NOMO-1 treated with DMSO at 0.1 percent for 48 hours (cell line): ENCODE measurements around the gene KDM2B.
A peak's percentile ranks its signal among the peaks of the same experiment; 100 is the strongest.

Experiments
- DNase-seq: peaks from one replicate; lab custom pipeline; 2025; ENCODE audit not compliant: unreplicated experiment; lab: John Stamatoyannopoulos, UW

KDM2B gene

DNA sequence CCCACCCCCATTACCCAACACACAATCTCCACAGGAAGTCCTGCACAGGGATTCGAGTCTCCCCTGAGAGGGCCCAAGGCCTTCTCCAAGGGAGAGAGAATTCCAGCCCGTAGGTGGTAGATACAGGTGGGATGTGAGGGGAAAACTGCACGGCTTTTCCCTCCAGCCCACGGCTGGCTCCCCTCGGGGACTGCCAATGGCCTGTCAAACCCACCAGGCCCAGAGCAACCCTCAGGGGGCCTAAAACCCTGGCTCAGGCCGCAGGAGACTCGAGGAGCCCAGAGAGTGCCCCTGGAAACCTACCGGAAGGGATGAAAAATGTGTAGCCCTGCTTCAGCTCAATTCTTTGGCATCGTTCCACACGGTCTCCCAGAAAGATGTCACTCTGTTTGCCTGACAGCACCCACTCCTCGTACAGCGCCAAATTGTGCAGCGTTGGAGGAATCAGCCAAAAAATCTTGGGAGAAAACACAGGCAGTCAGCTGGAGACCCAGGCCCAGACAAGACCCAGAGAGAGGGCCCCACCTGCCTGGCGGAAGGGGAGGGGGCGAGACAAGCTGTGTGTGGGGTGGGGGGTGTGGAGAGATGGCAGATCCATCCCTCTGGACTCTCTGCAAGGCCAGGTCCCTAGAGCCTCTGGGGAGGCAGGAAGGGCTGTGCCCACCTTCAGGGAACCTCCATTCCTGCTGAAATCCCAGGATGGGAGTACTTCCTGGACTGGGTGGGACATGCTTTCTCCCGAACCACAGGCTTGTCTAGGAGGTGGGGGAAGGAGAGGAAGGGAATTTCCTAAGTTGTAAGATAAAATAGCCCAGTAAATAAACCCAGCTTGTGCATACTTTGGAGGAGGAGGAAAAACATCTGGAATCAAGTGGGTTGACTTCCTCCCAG is 48.1 kb downstream of the KDM2B start:
- no peak for DNase-seq

DNA sequence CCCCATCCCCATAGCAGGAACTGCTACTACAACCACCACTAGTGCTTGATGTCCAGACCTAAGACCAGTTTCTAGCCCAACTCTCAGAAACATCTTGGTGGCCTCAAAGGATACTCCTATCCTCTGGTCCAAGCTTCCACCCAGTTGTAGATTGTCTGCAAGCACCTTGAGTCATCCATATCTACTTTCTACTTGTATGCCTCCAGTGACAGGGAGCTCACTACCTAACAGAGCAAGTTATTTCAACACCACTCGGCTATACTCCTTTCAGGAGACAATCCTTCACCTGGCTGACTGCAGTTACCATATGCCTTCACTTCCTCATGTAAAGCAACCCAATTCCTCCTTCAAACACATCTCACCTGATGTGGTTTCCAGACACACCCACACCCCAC is 49.5 kb downstream of the KDM2B start:
- DNase-seq = no peak

DNA sequence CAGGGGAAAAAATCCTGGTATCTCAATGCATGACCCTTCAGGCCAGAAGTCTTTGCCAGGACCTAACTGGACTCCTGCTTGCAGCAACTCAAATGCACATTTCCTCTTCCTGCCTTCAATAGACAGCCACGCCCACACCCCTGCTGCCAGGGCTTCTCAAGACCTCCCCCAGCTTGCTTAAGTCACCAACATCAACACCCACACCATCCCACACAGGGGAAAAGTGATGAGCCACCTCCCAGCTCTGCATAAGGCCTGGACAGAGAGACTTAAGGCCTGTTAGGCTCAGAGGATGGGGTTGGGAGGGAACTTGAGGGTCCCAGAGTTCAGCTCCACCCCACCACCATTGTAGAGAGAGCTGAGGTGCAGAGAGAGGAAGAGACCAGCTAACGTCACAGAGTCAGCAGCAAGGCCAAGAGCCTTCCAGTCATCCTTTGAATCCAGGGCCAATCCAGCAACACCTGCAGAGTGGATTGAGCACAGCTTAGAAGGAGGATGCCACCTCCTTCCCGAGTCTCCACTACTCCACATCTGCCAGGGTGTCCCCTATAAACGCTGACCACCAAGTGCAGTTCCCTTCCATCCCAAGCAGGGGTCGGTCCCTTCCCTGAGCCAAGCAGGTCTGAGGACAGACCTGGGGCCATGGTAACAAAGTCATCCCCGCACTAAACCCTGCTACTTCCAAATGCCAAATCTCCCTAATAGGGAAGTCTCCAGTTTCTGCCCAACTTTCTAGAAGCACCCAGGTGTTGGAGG is 50.0 kb downstream of the KDM2B start:
- peak; percentile 83 for DNase-seq

DNA sequence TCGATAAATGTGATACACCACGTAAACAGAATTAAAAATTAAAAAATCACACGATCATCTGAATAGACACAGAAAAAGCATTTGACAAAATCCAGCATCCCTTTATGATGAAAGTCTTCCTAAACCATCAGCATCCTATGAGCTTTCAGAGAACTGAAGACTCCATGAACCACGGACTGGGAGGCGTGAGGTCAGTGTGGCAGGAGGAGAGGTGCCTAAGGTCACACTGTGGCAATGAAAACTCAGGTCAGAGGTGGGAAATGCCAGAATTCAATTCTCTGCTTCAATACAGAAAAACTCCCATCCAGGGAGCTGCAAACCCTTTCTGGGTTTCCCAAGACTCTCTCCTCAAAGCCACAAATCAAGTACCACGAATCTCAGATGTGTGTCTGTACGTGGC is 51.6 kb downstream of the KDM2B start:
- DNase-seq = no peak

DNA sequence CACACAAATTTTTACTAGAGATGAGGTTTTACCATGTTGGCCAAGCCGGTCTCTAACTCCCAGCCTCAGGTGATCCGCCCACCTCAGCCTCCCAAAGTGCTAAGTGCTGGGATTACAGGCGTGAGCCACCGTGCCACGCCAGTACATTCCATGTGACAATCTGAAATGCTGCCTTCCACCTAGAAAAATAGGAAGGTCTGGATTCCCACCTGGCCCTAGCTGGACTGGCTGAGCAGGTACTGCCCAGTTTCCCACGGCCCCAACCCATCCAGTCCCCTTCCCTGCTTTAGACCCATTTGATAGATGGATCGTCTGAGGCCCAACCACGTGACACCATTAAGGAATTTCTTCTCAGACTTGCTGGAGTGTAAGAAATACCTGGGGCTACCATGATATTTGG is 55.4 kb downstream of the KDM2B start:
- no peak for DNase-seq

DNA sequence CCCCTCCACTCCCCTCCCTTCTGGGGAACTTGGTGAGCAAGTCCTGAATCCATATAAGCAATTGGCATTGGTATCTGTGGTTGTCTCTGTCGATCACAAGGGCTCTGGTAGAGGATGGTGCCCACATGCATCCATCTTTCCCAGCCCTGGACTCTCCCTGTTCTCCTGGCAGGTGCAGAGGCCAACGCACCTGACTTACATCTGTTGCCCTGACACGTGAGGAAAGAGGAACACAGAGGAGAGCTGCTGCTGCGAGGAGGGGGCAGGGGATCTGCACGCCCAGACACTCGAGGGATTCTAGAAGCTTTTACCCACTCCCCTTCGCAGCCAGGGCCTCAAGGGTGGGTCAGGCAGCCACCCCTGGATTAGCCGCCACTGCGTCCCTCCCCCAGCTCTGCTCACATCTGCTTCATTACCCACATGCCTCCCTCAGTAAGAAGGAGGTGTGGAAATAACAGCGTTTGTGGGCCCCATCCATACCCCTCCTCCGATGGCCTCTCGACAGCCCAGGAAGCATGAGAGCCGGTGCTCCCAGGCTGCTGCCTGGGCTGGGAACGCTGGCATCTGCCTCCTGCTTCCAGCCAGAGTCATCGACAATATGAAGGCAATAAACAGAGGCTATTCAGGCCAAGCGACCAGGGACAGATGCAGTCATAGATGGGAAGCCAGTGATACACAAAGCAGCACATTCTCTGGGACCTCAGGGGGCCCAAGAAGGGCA is 56.5 kb downstream of the KDM2B start:
- DNase-seq = no peak

DNA sequence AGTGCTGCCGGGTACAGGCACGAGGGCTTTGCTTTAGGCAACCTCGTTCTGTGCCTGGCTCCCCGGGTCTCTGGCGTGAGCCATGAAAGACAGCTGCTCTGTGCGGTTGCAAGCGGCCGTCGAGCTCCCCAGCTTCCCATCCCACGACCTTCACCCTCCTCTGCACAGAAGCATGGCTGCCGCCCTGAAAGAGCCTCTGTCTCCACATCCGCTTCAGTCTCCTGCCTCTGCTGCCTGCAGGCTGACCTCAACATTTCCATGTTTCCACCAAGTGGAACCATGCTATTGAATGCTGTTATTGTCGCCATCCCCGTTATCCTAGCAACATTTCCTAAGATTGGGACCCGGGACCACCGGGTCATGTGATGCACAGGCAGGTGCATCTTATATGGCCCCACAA is 57.1 kb downstream of the KDM2B start:
- no peak for DNase-seq

DNA sequence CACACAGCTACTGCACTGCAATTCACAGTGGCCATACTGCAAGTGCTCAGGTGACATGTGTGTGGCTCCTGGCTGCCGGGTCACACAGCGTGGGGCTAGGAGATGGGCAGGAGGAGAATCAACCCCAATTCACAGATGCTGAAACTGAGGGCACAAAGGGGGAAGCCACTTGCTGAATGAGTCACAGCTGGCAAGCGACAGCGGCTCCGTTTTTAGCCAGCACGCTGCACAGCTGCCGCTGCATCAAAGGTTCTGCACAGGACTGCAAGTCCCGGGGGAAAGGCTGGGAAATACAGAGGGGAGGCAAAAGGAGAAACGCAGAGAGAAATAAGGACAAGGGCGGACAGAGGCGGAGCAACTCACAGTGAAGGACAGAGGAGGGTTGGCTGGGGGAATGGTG is 57.9 kb downstream of the KDM2B start:
- no peak for DNase-seq

DNA sequence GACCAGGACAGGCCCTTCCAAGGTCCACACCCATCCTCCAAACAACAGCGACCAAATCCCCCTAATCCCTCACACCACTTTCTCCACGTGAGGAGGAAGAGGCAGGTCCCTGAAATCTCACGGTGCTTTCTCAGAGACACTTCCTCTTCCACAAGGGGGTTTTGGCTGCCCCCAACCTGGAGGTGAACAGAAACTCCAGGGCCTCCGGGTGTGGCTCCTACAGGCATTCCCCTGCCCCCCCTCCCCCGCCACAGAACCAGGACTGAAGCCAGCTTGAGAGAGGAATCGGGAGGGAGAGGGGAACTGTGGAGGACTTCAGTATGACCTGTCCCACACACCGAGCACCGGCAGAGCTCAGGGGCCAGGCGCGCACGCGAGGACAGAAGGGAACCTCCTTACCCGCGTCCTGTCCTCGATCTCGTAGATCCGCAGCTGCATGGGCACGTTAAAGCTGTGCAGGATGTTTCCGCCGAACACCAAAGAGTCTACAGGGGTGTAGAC is 60.2 kb downstream of the KDM2B start:
- DNase-seq = no peak

DNA sequence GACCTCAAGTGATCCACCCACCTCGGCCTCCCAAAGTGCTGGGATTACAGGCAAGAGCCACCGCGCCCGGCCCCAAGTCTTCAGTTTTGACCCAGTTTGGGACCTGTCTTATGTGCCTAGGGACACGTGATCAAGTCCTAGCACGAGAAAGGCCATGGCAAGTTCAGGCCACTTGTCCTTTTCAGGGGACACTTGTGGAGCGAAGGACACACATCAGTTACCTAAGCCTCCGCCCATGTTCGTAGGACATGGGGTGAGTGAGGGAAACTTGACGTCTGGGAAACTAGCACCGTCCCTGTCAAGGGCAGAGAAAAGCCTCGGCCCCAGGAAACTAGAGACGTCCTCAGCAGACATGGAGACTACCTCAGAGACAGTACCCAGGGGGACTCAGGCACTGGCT is 60.7 kb downstream of the KDM2B start:
- DNase-seq = no peak

DNA sequence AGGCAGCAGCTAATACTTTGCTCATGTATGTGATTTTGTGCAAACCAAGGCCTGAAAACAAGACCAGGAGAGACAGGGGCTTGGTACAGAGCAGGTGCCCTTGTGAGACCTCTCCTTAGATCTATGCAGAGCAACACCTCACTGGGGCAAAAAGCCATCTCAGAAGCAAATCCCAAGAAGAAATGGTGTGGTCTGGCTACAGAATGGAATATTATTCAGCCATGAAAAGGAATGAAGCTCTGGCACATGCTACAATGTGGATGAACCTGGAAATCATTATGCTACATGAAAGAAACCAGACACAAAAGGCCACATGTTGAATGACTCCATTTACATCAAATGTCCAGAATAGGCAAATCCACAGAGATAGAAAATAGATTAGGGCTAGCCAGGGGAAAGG is 61.6 kb downstream of the KDM2B start:
- no peak for DNase-seq

DNA sequence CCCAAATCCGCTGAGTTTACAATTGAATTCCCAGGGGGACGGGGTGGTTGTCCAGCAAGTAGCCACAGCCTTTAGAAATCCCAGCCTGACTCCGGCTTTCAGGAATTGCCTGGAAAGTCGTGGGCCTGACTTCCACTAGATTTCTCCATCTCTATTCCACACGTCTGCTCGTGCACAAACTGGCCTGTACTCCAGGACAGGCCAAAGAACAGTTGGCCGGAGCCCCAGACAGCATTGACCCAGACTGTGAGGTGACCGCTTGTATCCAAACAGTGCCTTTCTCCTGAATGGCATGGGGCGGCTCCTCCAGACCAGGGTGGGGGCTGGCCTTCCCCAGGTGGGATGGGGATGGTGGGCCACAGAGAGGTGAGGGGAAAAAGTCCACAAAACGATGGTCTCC is 62.2 kb downstream of the KDM2B start:
- no peak for DNase-seq

DNA sequence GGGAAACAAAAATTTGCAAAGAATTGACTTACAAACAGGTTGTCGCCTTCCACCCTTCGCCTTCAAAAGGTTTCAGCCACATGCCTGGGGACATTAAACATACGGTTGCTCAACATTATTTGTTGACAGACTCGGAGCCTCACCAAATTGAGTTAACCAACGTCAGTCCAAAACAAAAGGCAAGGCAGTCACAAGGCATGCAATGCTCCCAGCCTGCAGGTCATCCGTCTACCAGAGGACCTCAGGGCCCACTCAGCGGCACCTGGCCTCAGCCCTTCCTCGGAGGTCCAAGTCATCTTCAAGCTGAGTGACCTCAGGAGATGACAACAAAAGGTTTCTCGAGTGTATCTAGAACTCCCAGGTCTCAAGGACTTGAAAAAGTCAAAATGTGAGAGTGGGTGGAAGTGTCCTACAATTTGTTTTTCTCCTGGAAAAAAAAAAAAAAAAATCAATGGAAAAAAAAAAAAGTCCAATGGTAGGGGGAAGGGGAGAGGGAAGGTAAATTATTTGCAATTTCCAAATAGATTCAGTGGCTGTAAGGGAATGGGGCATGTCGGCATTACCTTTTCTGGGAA is 64.3 kb downstream of the KDM2B start:
- no peak for DNase-seq

DNA sequence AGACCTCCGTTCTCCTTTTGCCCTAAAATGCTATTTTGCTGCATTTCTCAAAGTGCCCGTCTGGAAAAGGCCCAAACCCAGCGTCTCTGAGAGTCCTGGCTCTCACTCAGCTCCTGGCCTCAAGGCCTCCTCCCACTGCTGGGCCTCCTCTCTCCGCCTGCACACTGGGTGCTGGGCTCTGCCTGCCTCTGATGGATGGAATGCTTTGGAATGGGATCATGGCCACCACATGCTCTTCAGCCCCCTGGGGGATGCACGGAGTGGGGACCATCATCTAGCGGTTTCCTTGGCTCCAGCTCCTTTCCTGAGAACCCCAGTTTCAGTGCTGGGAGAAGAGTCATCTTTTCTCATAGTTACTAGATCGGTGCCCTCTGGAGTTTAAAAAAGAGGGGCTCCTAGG is 65.2 kb downstream of the KDM2B start:
- DNase-seq = no peak

DNA sequence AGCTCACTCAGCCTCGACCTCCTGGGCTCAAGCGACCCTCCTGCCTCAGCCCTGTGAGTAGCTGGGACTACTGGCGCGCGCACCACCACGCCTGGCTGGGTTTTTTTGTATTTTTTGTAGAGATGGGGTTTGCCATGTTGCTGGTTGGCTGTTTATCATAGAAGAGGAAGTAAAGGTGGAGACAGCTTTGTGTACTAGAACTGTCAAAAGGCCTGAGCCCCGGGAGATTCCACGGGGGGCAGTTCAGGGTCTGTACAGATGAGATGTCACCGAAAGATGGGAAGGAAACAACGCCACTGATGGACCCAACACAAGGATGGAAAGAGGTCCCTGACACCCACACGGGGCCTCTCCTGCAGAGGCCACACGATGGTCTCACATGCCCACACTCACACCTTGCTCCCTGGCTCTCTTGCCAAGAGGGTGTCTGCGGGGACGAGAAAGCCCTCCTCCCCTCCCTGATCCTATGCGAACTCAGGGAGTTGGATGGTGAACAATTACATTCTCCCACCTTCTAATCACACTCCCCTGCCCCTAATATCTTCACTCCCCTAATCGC is 66.6 kb downstream of the KDM2B start:
- DNase-seq = peak; percentile 9

DNA sequence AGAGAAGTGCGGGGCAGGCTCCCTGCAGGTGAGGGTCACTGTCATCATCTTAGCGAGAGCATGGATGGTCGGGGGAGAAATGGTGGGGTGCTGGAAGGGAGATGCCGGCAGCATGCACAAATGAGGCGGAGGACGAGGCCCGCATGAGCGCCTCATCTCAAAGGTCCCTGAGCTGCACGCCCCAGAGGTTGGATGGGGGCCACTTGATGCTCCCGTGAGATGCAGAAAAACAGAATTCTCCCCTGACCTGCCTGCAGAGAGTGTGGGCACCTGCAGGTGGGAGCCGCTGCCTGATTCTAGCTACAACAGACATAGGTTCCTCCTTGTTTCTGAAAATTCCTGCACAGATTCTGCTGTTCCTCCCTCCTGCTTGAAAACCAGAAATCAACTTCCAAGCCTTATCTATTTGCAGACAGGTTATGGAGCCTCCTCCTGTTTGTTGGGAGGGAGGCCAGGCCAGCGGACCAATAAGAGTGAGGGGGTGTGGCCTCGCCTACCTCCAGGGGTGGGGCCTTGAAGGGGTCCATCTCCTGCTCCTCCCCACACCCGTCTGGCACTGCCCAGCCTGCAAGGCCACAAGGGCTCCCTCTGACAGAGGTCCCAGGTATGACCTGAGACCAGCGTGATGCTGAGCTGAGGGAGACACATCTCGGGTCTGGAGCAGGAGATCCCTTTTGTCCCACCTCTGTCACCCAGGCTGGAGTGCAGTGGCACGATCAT is 67.2 kb downstream of the KDM2B start:
- DNase-seq = no peak

DNA sequence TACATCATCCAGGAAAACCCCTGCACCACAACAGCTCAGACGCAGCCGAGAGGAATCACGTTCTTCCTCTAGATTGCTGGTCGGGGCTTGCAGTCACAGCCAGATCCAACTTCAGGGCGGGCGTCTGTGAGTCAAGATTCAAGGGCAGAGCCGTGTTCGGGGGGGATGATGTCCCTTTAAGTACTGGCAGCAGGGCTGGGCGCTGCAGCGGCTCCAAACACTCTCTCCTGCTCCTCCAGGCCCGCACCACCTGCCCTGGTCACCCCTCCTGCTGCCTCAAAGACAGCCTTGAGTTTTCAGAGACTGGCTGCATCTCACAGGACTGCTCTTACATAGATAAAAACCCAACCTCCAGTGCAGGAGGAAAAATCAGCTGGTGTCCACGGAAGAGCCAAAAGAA is 68.3 kb downstream of the KDM2B start:
- no peak for DNase-seq

DNA sequence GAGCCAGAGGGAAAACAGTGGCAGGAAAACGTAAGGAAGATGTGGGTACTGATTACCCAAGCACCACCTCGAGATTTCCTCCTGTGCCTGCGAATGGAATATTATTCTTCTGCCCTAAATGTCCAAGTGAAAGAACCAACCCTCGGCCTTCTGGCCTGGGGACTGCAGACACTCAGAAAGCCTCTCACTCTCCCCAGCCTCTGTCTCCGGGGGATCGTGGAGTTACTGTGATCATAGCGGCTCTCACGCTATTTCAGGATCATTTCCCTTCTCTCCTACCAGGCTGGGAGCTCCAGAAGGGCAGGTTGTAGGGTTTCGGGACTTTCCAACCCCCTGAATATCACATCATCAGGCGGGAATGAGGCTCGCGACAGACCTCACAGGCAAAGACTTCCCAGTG is 68.9 kb downstream of the KDM2B start:
- DNase-seq = no peak

DNA sequence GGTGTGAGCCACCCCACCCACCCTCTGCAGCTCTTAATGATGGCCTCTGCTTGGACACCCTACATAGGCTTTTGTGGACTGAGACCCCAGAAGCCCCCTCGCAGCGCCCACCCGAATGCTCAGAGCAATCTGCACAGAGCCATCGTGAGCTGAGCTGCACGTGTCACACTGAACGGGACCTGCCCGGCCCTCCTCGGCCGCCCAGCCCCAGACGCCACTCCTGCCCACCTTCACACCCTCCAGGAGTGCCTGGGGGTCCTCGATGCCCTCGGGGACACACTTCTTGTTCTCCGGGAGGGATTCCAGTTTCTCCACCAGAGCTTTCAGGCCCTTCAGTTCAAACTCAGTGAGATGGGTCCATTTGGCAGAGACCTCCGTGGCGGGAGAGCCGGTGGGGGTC is 71.5 kb downstream of the KDM2B start:
- no peak for DNase-seq

DNA sequence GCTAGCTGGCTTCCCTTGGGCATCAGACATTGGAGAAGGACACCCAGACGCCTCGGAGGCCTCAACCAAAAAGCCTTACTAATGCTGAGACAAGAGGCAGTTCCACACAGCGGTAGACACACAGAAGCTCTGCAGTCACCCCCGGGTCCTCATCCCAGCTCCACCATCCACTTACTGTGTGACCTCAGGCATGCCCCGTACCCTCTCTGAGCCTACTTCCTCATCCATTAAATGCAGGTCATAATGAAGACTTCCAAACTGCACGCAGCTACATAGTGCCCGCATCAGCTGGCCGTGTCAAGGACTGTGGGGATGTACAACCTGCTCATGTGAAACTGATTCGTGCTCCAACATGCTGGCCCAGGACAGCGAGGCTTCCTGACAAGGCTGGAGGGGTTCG is 72.3 kb downstream of the KDM2B start:
- DNase-seq = no peak
